GM20000 (cell line): ENCODE measurements around the gene NCAPD2.

Source experiments
- DNase-seq: peaks from one replicate; pipeline ENCODE4 v3.0.0; 2012; ENCODE audit warnings: low spot score
- TF ChIP-seq, protein P1 (sequence below): IDR thresholded peaks from 2 replicates; pipeline ENCODE4 v1.5.1; 2012; ENCODE audit warnings: mild to moderate bottlenecking, control low read depth; ENCODE audit errors: extremely low read depth, missing control alignments

NCAPD2 gene

DNA sequence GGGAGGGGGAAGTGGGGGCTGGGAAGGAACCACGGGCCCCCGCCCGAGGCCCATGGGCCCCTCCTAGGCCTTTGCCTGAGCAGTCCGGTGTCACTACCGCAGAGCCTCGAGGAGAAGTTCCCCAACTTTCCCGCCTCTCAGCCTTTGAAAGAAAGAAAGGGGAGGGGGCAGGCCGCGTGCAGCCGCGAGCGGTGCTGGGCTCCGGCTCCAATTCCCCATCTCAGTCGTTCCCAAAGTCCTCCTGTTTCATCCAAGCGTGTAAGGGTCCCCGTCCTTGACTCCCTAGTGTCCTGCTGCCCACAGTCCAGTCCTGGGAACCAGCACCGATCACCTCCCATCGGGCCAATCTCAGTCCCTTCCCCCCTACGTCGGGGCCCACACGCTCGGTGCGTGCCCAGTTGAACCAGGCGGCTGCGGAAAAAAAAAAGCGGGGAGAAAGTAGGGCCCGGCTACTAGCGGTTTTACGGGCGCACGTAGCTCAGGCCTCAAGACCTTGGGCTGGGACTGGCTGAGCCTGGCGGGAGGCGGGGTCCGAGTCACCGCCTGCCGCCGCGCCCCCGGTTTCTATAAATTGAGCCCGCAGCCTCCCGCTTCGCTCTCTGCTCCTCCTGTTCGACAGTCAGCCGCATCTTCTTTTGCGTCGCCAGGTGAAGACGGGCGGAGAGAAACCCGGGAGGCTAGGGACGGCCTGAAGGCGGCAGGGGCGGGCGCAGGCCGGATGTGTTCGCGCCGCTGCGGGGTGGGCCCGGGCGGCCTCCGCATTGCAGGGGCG, 40.2 kb downstream of the NCAPD2 start, which contains the start of gene GAPDH:
Gene GAPDH, plus strand, starts transcription at position 595 of the 772 bp plus-strand sequence. CDS start 316 bp downstream, outside the sequence.
- DNase-seq, result peak; percentile 95
- TF ChIP-seq, protein P1, sequence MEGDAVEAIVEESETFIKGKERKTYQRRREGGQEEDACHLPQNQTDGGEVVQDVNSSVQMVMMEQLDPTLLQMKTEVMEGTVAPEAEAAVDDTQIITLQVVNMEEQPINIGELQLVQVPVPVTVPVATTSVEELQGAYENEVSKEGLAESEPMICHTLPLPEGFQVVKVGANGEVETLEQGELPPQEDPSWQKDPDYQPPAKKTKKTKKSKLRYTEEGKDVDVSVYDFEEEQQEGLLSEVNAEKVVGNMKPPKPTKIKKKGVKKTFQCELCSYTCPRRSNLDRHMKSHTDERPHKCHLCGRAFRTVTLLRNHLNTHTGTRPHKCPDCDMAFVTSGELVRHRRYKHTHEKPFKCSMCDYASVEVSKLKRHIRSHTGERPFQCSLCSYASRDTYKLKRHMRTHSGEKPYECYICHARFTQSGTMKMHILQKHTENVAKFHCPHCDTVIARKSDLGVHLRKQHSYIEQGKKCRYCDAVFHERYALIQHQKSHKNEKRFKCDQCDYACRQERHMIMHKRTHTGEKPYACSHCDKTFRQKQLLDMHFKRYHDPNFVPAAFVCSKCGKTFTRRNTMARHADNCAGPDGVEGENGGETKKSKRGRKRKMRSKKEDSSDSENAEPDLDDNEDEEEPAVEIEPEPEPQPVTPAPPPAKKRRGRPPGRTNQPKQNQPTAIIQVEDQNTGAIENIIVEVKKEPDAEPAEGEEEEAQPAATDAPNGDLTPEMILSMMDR, result no peak

DNA sequence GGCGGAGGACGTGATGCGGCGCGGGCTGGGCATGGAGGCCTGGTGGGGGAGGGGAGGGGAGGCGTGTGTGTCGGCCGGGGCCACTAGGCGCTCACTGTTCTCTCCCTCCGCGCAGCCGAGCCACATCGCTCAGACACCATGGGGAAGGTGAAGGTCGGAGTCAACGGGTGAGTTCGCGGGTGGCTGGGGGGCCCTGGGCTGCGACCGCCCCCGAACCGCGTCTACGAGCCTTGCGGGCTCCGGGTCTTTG, 40.7 kb downstream of the NCAPD2 start:
- TF ChIP-seq, protein P1, result no peak
- no peak for DNase-seq

DNA sequence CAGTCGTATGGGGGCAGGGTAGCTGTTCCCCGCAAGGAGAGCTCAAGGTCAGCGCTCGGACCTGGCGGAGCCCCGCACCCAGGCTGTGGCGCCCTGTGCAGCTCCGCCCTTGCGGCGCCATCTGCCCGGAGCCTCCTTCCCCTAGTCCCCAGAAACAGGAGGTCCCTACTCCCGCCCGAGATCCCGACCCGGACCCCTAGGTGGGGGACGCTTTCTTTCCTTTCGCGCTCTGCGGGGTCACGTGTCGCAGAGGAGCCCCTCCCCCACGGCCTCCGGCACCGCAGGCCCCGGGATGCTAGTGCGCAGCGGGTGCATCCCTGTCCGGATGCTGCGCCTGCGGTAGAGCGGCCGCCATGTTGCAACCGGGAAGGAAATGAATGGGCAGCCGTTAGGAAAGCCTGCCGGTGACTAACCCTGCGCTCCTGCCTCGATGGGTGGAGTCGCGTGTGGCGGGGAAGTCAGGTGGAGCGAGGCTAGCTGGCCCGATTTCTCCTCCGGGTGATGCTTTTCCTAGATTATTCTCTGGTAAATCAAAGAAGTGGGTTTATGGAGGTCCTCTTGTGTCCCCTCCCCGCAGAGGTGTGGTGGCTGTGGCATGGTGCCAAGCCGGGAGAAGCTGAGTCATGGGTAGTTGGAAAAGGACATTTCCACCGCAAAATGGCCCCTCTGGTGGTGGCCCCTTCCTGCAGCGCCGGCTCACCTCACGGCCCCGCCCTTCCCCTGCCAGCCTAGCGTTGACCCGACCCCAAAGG, 41.2 kb downstream of the NCAPD2 start:
- TF ChIP-seq, protein P1, result no peak
- DNase-seq, result peak; percentile 58

DNA sequence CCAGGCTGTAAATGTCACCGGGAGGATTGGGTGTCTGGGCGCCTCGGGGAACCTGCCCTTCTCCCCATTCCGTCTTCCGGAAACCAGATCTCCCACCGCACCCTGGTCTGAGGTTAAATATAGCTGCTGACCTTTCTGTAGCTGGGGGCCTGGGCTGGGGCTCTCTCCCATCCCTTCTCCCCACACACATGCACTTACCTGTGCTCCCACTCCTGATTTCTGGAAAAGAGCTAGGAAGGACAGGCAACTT, 41.7 kb downstream of the NCAPD2 start:
- TF ChIP-seq, protein P1, result no peak

DNA sequence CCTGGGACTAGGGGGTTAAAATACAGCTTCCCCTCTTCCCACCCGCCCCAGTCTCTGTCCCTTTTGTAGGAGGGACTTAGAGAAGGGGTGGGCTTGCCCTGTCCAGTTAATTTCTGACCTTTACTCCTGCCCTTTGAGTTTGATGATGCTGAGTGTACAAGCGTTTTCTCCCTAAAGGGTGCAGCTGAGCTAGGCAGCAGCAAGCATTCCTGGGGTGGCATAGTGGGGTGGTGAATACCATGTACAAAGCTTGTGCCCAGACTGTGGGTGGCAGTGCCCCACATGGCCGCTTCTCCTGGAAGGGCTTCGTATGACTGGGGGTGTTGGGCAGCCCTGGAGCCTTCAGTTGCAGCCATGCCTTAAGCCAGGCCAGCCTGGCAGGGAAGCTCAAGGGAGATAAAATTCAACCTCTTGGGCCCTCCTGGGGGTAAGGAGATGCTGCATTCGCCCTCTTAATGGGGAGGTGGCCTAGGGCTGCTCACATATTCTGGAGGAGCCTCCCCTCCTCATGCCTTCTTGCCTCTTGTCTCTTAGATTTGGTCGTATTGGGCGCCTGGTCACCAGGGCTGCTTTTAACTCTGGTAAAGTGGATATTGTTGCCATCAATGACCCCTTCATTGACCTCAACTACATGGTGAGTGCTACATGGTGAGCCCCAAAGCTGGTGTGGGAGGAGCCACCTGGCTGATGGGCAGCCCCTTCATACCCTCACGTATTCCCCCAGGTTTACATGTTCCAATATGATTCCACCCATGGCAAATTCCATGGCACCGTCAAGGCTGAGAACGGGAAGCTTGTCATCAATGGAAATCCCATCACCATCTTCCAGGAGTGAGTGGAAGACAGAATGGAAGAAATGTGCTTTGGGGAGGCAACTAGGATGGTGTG, 42.3 kb downstream of the NCAPD2 start:
- TF ChIP-seq, protein P1, result no peak
- DNase-seq, result no peak

More for the DNA sequence above, 41.7 kb downstream of the NCAPD2 start:
- no peak for DNase-seq

DNA sequence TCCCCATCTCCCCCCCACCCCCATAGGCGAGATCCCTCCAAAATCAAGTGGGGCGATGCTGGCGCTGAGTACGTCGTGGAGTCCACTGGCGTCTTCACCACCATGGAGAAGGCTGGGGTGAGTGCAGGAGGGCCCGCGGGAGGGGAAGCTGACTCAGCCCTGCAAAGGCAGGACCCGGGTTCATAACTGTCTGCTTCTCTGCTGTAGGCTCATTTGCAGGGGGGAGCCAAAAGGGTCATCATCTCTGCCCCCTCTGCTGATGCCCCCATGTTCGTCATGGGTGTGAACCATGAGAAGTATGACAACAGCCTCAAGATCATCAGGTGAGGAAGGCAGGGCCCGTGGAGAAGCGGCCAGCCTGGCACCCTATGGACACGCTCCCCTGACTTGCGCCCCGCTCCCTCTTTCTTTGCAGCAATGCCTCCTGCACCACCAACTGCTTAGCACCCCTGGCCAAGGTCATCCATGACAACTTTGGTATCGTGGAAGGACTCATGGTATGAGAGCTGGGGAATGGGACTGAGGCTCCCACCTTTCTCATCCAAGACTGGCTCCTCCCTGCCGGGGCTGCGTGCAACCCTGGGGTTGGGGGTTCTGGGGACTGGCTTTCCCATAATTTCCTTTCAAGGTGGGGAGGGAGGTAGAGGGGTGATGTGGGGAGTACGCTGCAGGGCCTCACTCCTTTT, 43.1 kb downstream of the NCAPD2 start:
- TF ChIP-seq, protein P1, result no peak
- DNase-seq, result no peak
